A673 (cell line): ENCODE data around the gene CDK5RAP2. TPM values are rescaled to one million over a fixed set of nuclear protein-coding genes. Genes with fewer than 3 reads are reported as not detected.

Experiments
- BruUV-seq: library from RNA; stranded (reverse); fragments of 400-500 nt; replicated peaks from 2 replicates; lab custom pipeline; 2021; lab: Mats Ljungman, UMichigan
- CTCF ChIA-PET: fragments of 300-600 bp; sonication (Branson Sonifier 250); formaldehyde crosslinking; loops from one replicate; lab custom pipeline; 2022; ENCODE audit warnings: antibody characterized with exemption; lab: Charles Lee
- POLR2A ChIA-PET: fragments of 300-600 bp; sonication (Branson Sonifier 250); formaldehyde crosslinking; loops from one replicate; lab custom pipeline; 2022; ENCODE audit warnings: antibody characterized with exemption; ENCODE audit not compliant: low non-redundant PET; lab: Charles Lee
- DNase-seq: peaks from one replicate; pipeline ENCODE4 v3.0.0-alpha.2; 2015; ENCODE audit warnings: low spot score
- H3K27ac ChIP-seq: fragments of 200-600 bp; sonication (generic); 2 replicates; pipeline ENCODE4 v1.5.1; 2016; ENCODE audit warnings: mixed run types, low read depth, mild to moderate bottlenecking, mixed read lengths, antibody characterized with exemption, low read length; ENCODE audit not compliant: poor library complexity, severe bottlenecking
- H3K27me3 ChIP-seq: fragments of 200-600 bp; sonication (generic); replicated peaks from 2 replicates; pipeline ENCODE4 v1.6.1; 2017; ENCODE audit warnings: mixed run types, low read depth, mild to moderate bottlenecking, mixed read lengths, antibody characterized with exemption, low read length; ENCODE audit not compliant: insufficient read depth, poor library complexity
- H3K36me3 ChIP-seq: fragments of 200-600 bp; sonication (generic); 2 replicates; pipeline ENCODE4 v1.6.1; 2016; ENCODE audit warnings: mixed run types, mild to moderate bottlenecking, mixed read lengths, antibody characterized with exemption, low read length; ENCODE audit not compliant: insufficient read depth, poor library complexity, severe bottlenecking
- H3K4me1 ChIP-seq: fragments of 200-600 bp; sonication (generic); 2 replicates; pipeline ENCODE4 v1.6.1; 2017; ENCODE audit warnings: mixed run types, mild to moderate bottlenecking, mixed read lengths, antibody characterized with exemption, low read length; ENCODE audit not compliant: insufficient read depth, poor library complexity, severe bottlenecking
- H3K4me3 ChIP-seq: fragments of 200-600 bp; sonication (generic); 2 replicates; pipeline ENCODE4 v1.5.1; 2016; ENCODE audit warnings: low read depth, mixed run types, mild to moderate bottlenecking, mixed read lengths, low read length; ENCODE audit not compliant: poor library complexity, severe bottlenecking
- H3K9me3 ChIP-seq: fragments of 200-600 bp; sonication (generic); 2 replicates; pipeline ENCODE4 v1.6.1; 2016; ENCODE audit warnings: mixed run types, low read depth, mild to moderate bottlenecking, mixed read lengths, antibody characterized with exemption, low read length; ENCODE audit not compliant: poor library complexity, severe bottlenecking
- CTCF ChIP-seq: fragments of 300-800, 200-600 bp; sonication (generic); conservative IDR thresholded peaks from 2 replicates; pipeline ENCODE4 v1.5.1; 2017; ENCODE audit warnings: low read depth, mild to moderate bottlenecking, antibody characterized with exemption, low read length, moderate library complexity, mixed read lengths
- EZH2 ChIP-seq: fragments of 200-600 bp; sonication (generic); IDR thresholded peaks from 2 replicates; pipeline ENCODE4 v1.6.1; 2017; ENCODE audit warnings: borderline replicate concordance, low read depth, mild to moderate bottlenecking, mixed read lengths, antibody characterized with exemption, low read length; ENCODE audit not compliant: poor library complexity, severe bottlenecking
- intact Hi-C: fragments of 100-400 bp; cut with micrococcal nuclease; formaldehyde crosslinking; loops from one replicate; pipeline ENCODE4 v1.10.0; 2022; ENCODE audit not compliant: unreplicated experiment
- total RNA-seq: library from RNA; stranded (reverse); gene quantifications from 2 replicates; pipeline ENCODE4 v1.2.3, GENCODE V29; 2021

The CDK5RAP2 gene
- total RNA-seq, 1 experiment from 2014 or later: 94.5 TPM

DNA sequence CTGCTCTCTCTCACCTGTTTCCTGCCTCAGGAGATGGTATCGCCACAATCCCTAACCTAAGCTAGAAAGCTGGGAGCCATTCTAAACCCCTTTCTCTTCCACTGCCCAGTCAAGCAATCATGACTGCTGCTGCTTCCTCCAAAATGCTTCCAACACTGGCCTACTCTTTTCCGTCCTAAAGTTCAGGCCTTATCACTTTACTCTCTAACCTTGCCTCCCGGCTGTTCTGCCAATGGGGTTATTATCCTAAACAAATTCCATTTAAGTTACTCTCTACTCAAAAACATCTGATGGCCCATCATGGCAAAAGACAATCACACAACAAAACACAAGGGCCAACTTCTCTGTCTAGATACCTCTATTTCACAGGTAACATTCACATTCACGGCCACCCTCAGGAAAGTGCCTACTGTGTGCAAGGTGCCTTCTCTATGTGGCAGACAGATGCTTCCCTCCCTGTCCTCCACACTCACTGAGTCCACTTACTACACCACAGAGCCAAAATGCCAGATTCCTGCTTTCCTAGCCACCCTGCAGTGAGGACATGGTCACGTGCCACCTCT is 168.0 kb downstream of the CDK5RAP2 start:
- peaks cover 21% of the 10 kb centered on the region for H3K4me1 ChIP-seq
- H3K4me3 ChIP-seq: no peak overlapping the region
- no TSS peak for BruUV-seq
- H3K9me3 ChIP-seq: no peaks in the 10 kb centered on the region
- no peaks in the 10 kb centered on the region for H3K27me3 ChIP-seq
- intact Hi-C loops: no loop called here
- CTCF ChIA-PET: no interaction called here
- POLR2A ChIA-PET: no interaction called here
- DNase-seq: no peak
- no peak for TF ChIP-seq EZH2
- TF ChIP-seq CTCF: no peak
- peaks cover 47% of the 10 kb centered on the region for H3K36me3 ChIP-seq
- H3K27ac ChIP-seq: no peak overlapping the region

DNA sequence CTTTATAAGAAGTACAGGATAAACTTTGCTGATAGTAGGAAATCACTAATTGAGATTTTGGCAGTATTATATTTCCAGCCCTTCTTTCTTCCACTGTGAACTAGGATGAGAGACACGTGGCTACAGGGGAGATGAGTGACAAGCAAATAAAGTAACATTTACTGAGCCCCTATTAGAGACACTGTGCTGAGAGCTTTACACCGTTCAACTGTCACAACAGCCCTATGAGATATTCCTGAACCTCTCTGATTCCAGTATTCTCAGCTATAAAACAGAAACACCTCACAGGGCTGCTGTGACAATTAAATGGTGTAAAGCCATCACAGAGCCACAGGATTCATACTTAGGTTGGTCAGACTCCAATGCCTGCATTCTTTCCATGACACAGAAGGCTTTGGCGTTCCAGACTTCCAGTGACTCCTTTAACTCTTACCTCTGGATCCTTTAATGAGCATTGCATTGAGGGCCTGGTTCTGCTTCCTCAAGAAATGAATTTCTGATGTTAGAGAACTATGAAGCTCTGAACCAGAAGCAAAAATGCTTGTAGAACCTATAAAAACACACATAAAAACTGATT is 169.0 kb downstream of the CDK5RAP2 start:
- Histone ChIP-seq H3K27me3 (no peaks in the 10 kb centered on the region), H3K9me3 (no peaks in the 10 kb centered on the region), H3K27ac (no peak overlapping the region), H3K36me3 (peaks cover 56% of the 10 kb centered on the region), H3K4me1 (peaks cover 17% of the 10 kb centered on the region), H3K4me3 (no peak overlapping the region)
- BruUV-seq: no TSS peak
- TF ChIP-seq CTCF: no peak
- no peak for TF ChIP-seq EZH2
- ChIA-PET POLR2A (no interaction called here), CTCF (no interaction called here)
- intact Hi-C loops: no loop called here
- no peak for DNase-seq

DNA sequence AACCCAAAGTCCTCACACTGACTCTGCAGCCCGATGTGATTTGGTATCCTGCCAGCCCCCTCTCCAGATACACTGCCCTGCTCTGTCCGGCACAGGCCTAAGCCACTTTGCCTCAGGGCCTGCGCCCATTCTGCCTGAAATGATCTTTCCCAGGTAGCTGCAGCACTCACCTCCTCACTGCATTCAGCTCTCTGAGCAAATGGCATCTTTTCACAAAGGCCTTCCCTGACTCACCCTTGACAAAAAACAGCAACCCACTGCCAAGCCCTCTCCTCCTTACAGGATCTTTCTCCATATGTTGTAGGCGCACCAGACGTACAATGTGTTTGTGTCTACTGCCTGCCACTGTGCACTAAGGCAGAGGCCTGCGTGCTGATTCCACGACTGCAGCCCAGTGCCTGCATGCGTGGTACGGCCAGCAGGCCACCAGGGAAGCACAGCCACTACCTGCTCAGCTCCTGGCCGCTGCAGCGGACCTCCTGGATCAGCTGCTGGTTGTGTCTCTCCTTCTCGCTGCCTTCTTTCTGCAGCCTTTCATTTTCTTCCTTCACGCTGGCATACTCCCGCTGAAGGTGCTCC is 171.2 kb downstream of the CDK5RAP2 start:
- ChIA-PET POLR2A (no interaction called here), CTCF (no interaction called here)
- H3K27me3 ChIP-seq: no peaks in the 10 kb centered on the region
- BruUV-seq: no TSS peak
- H3K36me3 ChIP-seq: peaks cover 61% of the 10 kb centered on the region
- intact Hi-C loops: no loop called here
- no peaks in the 10 kb centered on the region for H3K9me3 ChIP-seq
- no peak overlapping the region for H3K4me3 ChIP-seq
- TF ChIP-seq EZH2 (no peak), CTCF (no peak)
- no peak overlapping the region for H3K27ac ChIP-seq
- no peak for DNase-seq
- H3K4me1 ChIP-seq: peaks cover 2% of the 10 kb centered on the region
